Keratinocyte (primary cell): ENCODE data around the gene ANKRD28. TPM values are rescaled to one million over a fixed set of nuclear protein-coding genes. Genes with fewer than 3 reads are reported as not detected.

Experiments
- DNase-seq: peaks from one replicate; pipeline ENCODE4 v3.0.0-alpha.2; 2011; ENCODE audit warnings: low read depth, missing footprints, low spot score
- FAIRE-seq: peaks from 2 replicates; lab custom pipeline; 2011; peaks lifted over from hg19 to GRCh38; lab: Jason Lieb, UNC
- H2AFZ ChIP-seq: 2 replicates; pipeline ENCODE4 v1.6.0; 2012; ENCODE audit warnings: low read length, control low read depth, inconsistent platforms; ENCODE audit not compliant: control insufficient read depth
- H3K27ac ChIP-seq: 2 replicates; pipeline ENCODE4 v1.5.1; 2011; ENCODE audit warnings: low read length; ENCODE audit not compliant: control insufficient read depth, insufficient read depth
- H3K27me3 ChIP-seq: 3 replicates; pipeline ENCODE4 v1.6.0; 2011; ENCODE audit warnings: low read length; ENCODE audit not compliant: control insufficient read depth, insufficient read depth; ENCODE audit errors: extremely low read depth
- H3K36me3 ChIP-seq, 2 experiments: 2 replicates in 1 of 2; 3 replicates in 1 of 2; pipeline ENCODE4 v1.5.1; 2011; ENCODE audit warnings: low read length in 2 of 2, mild to moderate bottlenecking in 1 of 2; ENCODE audit not compliant: control insufficient read depth in 2 of 2, insufficient read depth in 2 of 2; ENCODE audit errors: extremely low read depth in 1 of 2
- H3K4me1 ChIP-seq: 3 replicates; pipeline ENCODE4 v1.5.1; 2011; ENCODE audit warnings: low read length; ENCODE audit not compliant: control insufficient read depth, insufficient read depth; ENCODE audit errors: extremely low read depth
- H3K4me2 ChIP-seq: 3 replicates; pipeline ENCODE4 v1.6.0; 2011; ENCODE audit warnings: low read depth, low read length; ENCODE audit not compliant: control insufficient read depth, insufficient read depth; ENCODE audit errors: extremely low read depth
- H3K4me3 ChIP-seq, 3 experiments: fragments of 200-600 bp in 1 of 3; sonication (generic) in 1 of 3; 2 replicates in 2 of 3; 3 replicates in 1 of 3; pipeline ENCODE4 v1.5.1; 2011 to 2016; ENCODE audit warnings: low read length in 3 of 3, mild to moderate bottlenecking in 3 of 3, control low read depth in 2 of 3, inconsistent platforms in 1 of 3, low read depth in 1 of 3, mixed read lengths in 1 of 3, mixed run types in 1 of 3, moderate library complexity in 1 of 3; ENCODE audit not compliant: control insufficient read depth in 2 of 3, insufficient read depth in 2 of 3; ENCODE audit errors: extremely low read depth in 1 of 3
- H3K79me2 ChIP-seq: 2 replicates; pipeline ENCODE4 v1.6.0; 2012; ENCODE audit warnings: low read length; ENCODE audit not compliant: control insufficient read depth, insufficient read depth
- H3K9ac ChIP-seq: 3 replicates; pipeline ENCODE4 v1.6.0; 2011; ENCODE audit warnings: low read length; ENCODE audit not compliant: control insufficient read depth, insufficient read depth; ENCODE audit errors: extremely low read depth
- H3K9me1 ChIP-seq: 3 replicates; pipeline ENCODE4 v1.6.0; 2011; ENCODE audit warnings: low read length; ENCODE audit not compliant: control insufficient read depth, insufficient read depth; ENCODE audit errors: extremely low read depth
- H3K9me3 ChIP-seq: 2 replicates; pipeline ENCODE4 v1.5.1; 2012; ENCODE audit warnings: low read depth, low read length; ENCODE audit not compliant: control insufficient read depth
- H4K20me1 ChIP-seq: 3 replicates; pipeline ENCODE4 v1.6.0; 2011; ENCODE audit warnings: low read length; ENCODE audit not compliant: control insufficient read depth, insufficient read depth; ENCODE audit errors: extremely low read depth
- CTCF ChIP-seq, 3 experiments: IDR thresholded peaks in 1 of 3; conservative IDR thresholded peaks in 1 of 3; optimal IDR thresholded peaks in 1 of 3; 2 replicates in 2 of 3; 3 replicates in 1 of 3; pipeline versions ENCODE3 to v1.5.1; 2011; ENCODE audit warnings: low read length in 3 of 3, mild to moderate bottlenecking in 3 of 3, moderate library complexity in 2 of 3, control low read depth in 1 of 3, inconsistent platforms in 1 of 3; ENCODE audit not compliant: insufficient read depth in 2 of 3; ENCODE audit errors: extremely low read depth in 1 of 3
- EZH2 ChIP-seq: IDR thresholded peaks from one replicate; pipeline ENCODE4 v1.6.1; 2012; ENCODE audit warnings: inconsistent platforms, mild to moderate bottlenecking, low read length, moderate library complexity
- dilution Hi-C: fragments of 300-500 bp; cut with MboI; formaldehyde crosslinking; loops from one replicate; pipeline ENCODE4 v1.7.0; 2020; ENCODE audit warnings: low sequenced_read_pairs; ENCODE audit not compliant: extremely low pct_ligation_motif_present
- polyA plus RNA-seq, 5 experiments: library from polyadenylated mRNA; depleted of rRNA in 3 of 5; stranded (reverse) in 3 of 5; stranded (forward) in 1 of 5; unstranded in 1 of 5; fragments of >200 nt; gene quantifications; 1 replicate in 1 of 5; 2 replicates in 3 of 5; 3 replicates in 1 of 5; pipeline versions ENCODE4 v1.2.1 to v1.2.3, GENCODE V29; 2011 to 2012; ENCODE audit warnings: missing spikeins in 2 of 5, low read depth in 1 of 5, low replicate concordance in 1 of 5

Gene ANKRD28
- polyA plus RNA-seq, 1 donor (not counting 4 experiments of a cell fraction or from before 2014, with no cell fraction given), result 32.7 TPM

- no peak overlapping the region for H3K9ac ChIP-seq
- peaks cover 70% of the 10 kb centered on the region for H3K79me2 ChIP-seq
- no peaks in the 10 kb centered on the region for H3K36me3 ChIP-seq
- H4K20me1 ChIP-seq, result no peaks in the 10 kb centered on the region
- dilution Hi-C loops, result no loop called here
- FAIRE-seq, result no peak
- no peak overlapping the region for H3K4me3 ChIP-seq
- H3K4me1 ChIP-seq, result no peaks in the 10 kb centered on the region
- no peak overlapping the region for H2AFZ ChIP-seq
- no peak for TF ChIP-seq CTCF (optimal IDR thresholded peaks at IDR 0.05 in 1 of 3, IDR thresholded peaks at IDR 0.05 in 1 of 3, conservative IDR thresholded peaks at IDR 0.05 in 1 of 3; ENCODE audit: extremely low read depth in 1 of 3, insufficient read depth in 2 of 3, low read length in 3 of 3)
- no peak for TF ChIP-seq EZH2
- H3K9me3 ChIP-seq, result no peaks in the 10 kb centered on the region
- no peak overlapping the region for H3K27ac ChIP-seq
- DNase-seq, result no peak
- no peaks in the 10 kb centered on the region for H3K27me3 ChIP-seq
- no peak overlapping the region for H3K4me2 ChIP-seq
- peaks cover 2% of the 10 kb centered on the region for H3K9me1 ChIP-seq
Measured at GRCh38 chr3:15820911-15821310, 23.1 kb upstream of the ANKRD28 start.

GRCh38 chr3:15819576-15819975, 21.8 kb upstream of the ANKRD28 start:
- Histone ChIP-seq H3K4me2 (no peak overlapping the region), H3K4me3 (no peak overlapping the region), H3K79me2 (peaks cover 69% of the 10 kb centered on the region), H3K27me3 (no peaks in the 10 kb centered on the region), H3K9me3 (no peaks in the 10 kb centered on the region), H3K9me1 (peaks cover 2% of the 10 kb centered on the region), H3K27ac (no peak overlapping the region), H2AFZ (no peak overlapping the region), H3K4me1 (no peaks in the 10 kb centered on the region), H4K20me1 (no peaks in the 10 kb centered on the region), H3K9ac (no peak overlapping the region), H3K36me3 (no peaks in the 10 kb centered on the region)
- no peak for DNase-seq
- TF ChIP-seq EZH2 (no peak), CTCF (optimal IDR thresholded peaks at IDR 0.05 in 1 of 3, IDR thresholded peaks at IDR 0.05 in 1 of 3, conservative IDR thresholded peaks at IDR 0.05 in 1 of 3; ENCODE audit: extremely low read depth in 1 of 3, insufficient read depth in 2 of 3, low read length in 3 of 3) (no peak)
- FAIRE-seq, result no peak
- dilution Hi-C loops, result no loop called here
